H9 (cell line): ENCODE measurements around the gene SLC2A4. TPM values are rescaled to one million over a fixed set of nuclear protein-coding genes. Genes with fewer than 3 reads are reported as not detected.

Source experiments
- DNase-seq: peaks from one replicate; pipeline ENCODE4 v3.0.0-alpha.2; 2017
- H2AFZ ChIP-seq: one replicate; pipeline ENCODE4 v1.6.1; 2013; ENCODE audit warnings: mild to moderate bottlenecking, low read length, control low read depth, moderate library complexity
- H2AK5ac ChIP-seq: 2 replicates; pipeline ENCODE4 v1.6.1; 2013; ENCODE audit warnings: low read length, control low read depth, mixed read lengths; ENCODE audit not compliant: insufficient read length
- H2BK120ac ChIP-seq: one replicate; pipeline ENCODE4 v1.6.1; 2013; ENCODE audit warnings: low read depth, mild to moderate bottlenecking, low read length, control low read depth, inconsistent platforms; ENCODE audit not compliant: poor library complexity, severe bottlenecking
- H2BK12ac ChIP-seq: 2 replicates; pipeline ENCODE4 v1.6.1; 2013; ENCODE audit warnings: low read length, control low read depth, mixed read lengths, low read depth; ENCODE audit not compliant: insufficient read length
- H2BK15ac ChIP-seq: 2 replicates; pipeline ENCODE4 v1.6.1; 2013; ENCODE audit warnings: low read depth, low read length, control low read depth
- H2BK20ac ChIP-seq: one replicate; pipeline ENCODE4 v1.6.1; 2013; ENCODE audit warnings: low read depth, mild to moderate bottlenecking, low read length, control low read depth, inconsistent platforms; ENCODE audit not compliant: poor library complexity, severe bottlenecking
- H2BK5ac ChIP-seq: 2 replicates; pipeline ENCODE4 v1.6.1; 2013; ENCODE audit warnings: low read length, control low read depth, mixed read lengths; ENCODE audit not compliant: insufficient read length
- H3K14ac ChIP-seq: 2 replicates; pipeline ENCODE4 v1.6.1; 2013; ENCODE audit warnings: low read length, control low read depth; ENCODE audit not compliant: insufficient read depth
- H3K18ac ChIP-seq: 2 replicates; pipeline ENCODE4 v1.6.1; 2013; ENCODE audit warnings: low read depth, mild to moderate bottlenecking, mixed read lengths, low read length, control low read depth; ENCODE audit not compliant: insufficient read length
- H3K23ac ChIP-seq: 2 replicates; pipeline ENCODE4 v1.6.1; 2013; ENCODE audit warnings: low read length, control low read depth, mixed read lengths, low read depth; ENCODE audit not compliant: insufficient read length
- H3K23me2 ChIP-seq: 2 replicates; pipeline ENCODE4 v1.6.1; 2013; ENCODE audit warnings: low read depth, mild to moderate bottlenecking, mixed read lengths, low read length, control low read depth; ENCODE audit not compliant: insufficient read length, poor library complexity, severe bottlenecking
- H3K27ac ChIP-seq: 2 replicates; pipeline ENCODE4 v1.5.1; 2013; ENCODE audit warnings: low read length, control low read depth, mixed read lengths, low read depth; ENCODE audit not compliant: insufficient read length
- H3K27me3 ChIP-seq: 2 replicates; pipeline ENCODE4 v1.6.1; 2013; ENCODE audit warnings: low read length, control low read depth, inconsistent platforms; ENCODE audit not compliant: insufficient read depth
- H3K4ac ChIP-seq: 2 replicates; pipeline ENCODE4 v1.6.1; 2013; ENCODE audit warnings: low read depth, mild to moderate bottlenecking, control low read depth, inconsistent platforms, low read length, moderate library complexity
- H3K4me1 ChIP-seq: 2 replicates; pipeline ENCODE4 v1.6.1; 2013; ENCODE audit warnings: low read length, control low read depth, inconsistent platforms; ENCODE audit not compliant: insufficient read depth
- H3K4me2 ChIP-seq: 2 replicates; pipeline ENCODE4 v1.6.1; 2013; ENCODE audit warnings: low read length, control low read depth, mixed read lengths; ENCODE audit not compliant: insufficient read length, insufficient read depth
- H3K56ac ChIP-seq: 2 replicates; pipeline ENCODE4 v1.6.1; 2013; ENCODE audit warnings: low read depth, mild to moderate bottlenecking, mixed read lengths, low read length, control low read depth; ENCODE audit not compliant: insufficient read length
- H3K79me1 ChIP-seq: 2 replicates; pipeline ENCODE4 v1.6.1; 2013; ENCODE audit warnings: low read depth, mild to moderate bottlenecking, moderate library complexity, low read length, control low read depth, inconsistent platforms; ENCODE audit not compliant: insufficient read depth, poor library complexity, severe bottlenecking
- H3K79me2 ChIP-seq: 2 replicates; pipeline ENCODE4 v1.6.1; 2013; ENCODE audit warnings: low read length, control low read depth, inconsistent platforms; ENCODE audit not compliant: insufficient read depth
- H3K9ac ChIP-seq: 2 replicates; pipeline ENCODE4 v1.6.1; 2013; ENCODE audit warnings: low read length, control low read depth, mixed read lengths; ENCODE audit not compliant: insufficient read length; ENCODE audit errors: extremely low read depth
- H3K9me3 ChIP-seq: one replicate; pipeline ENCODE4 v1.6.1; 2013; ENCODE audit warnings: low read depth, low read length, inconsistent platforms; ENCODE audit not compliant: control insufficient read depth
- H3T11ph ChIP-seq: one replicate; pipeline ENCODE4 v1.6.1; 2013; ENCODE audit warnings: mild to moderate bottlenecking, low read length, control low read depth, inconsistent platforms
- H4K20me1 ChIP-seq: one replicate; pipeline ENCODE4 v1.6.1; 2013; ENCODE audit not compliant: control insufficient read depth, insufficient read length, insufficient read depth
- H4K5ac ChIP-seq: 2 replicates; pipeline ENCODE4 v1.6.1; 2013; ENCODE audit warnings: low read depth, mild to moderate bottlenecking, mixed read lengths, low read length, control low read depth; ENCODE audit not compliant: insufficient read length
- H4K8ac ChIP-seq: replicated peaks from 2 replicates; pipeline ENCODE4 v1.6.1; 2013; ENCODE audit warnings: low read length, control low read depth, mixed read lengths, low read depth; ENCODE audit not compliant: insufficient read length
- H4K91ac ChIP-seq: 2 replicates; pipeline ENCODE4 v1.6.1; 2013; ENCODE audit warnings: low read depth, mild to moderate bottlenecking, moderate library complexity, mixed read lengths, low read length, control low read depth; ENCODE audit not compliant: insufficient read length
- H3K27ac Mint-ChIP-seq, 3 experiments: 2 replicates in 2 of 3; 3 replicates in 1 of 3; pipeline ENCODE4 v1.8.0; 2020 to 2021; ENCODE audit warnings: mixed read lengths in 3 of 3, mild to moderate bottlenecking in 1 of 3, moderate library complexity in 1 of 3
- H3K27me3 Mint-ChIP-seq: 2 replicates; pipeline ENCODE4 v1.8.0; 2021; ENCODE audit warnings: low read depth, mild to moderate bottlenecking, moderate library complexity, mixed read lengths
- H3K36me3 Mint-ChIP-seq, 3 experiments: 2 replicates in 2 of 3; 3 replicates in 1 of 3; pipeline ENCODE4 v1.8.0; 2020 to 2021; ENCODE audit warnings: low read depth in 3 of 3, mixed read lengths in 3 of 3; ENCODE audit not compliant: insufficient read depth in 1 of 3
- H3K4me1 Mint-ChIP-seq, 2 experiments: 2 replicates each; pipeline ENCODE4 v1.8.0; 2020; ENCODE audit warnings: mixed read lengths in 2 of 2
- H3K4me3 Mint-ChIP-seq, 2 experiments: 2 replicates in 1 of 2; 3 replicates in 1 of 2; pipeline ENCODE4 v1.8.0; 2020 to 2021; ENCODE audit warnings: mild to moderate bottlenecking in 2 of 2, mixed read lengths in 2 of 2, moderate library complexity in 1 of 2
- H3K9me3 Mint-ChIP-seq, 2 experiments: 2 replicates in 1 of 2; 3 replicates in 1 of 2; pipeline ENCODE4 v1.8.0; 2020; ENCODE audit warnings: mild to moderate bottlenecking in 2 of 2, mixed read lengths in 2 of 2, moderate library complexity in 1 of 2
- WGBS: extraction: QIAGEN DNeasy Blood & Tissue Kit; methylation state at CpG from one replicate; pipeline ENCODE4 v1.1.7; 2013; ENCODE audit warnings: missing lambda C conversion rate, low lambda C conversion rate, mixed read lengths; ENCODE audit not compliant: insufficient read length; ENCODE audit errors: extremely low coverage; 5-methylcytosine and 5-hydroxymethylcytosine counted together
- total RNA-seq: library from RNA; stranded (reverse); gene quantifications from 2 replicates; pipeline ENCODE4 v1.2.1, GENCODE V29; 2021
- TF ChIP-seq, protein P1 (sequence below): fragments of 200-600 bp; sonication (generic); conservative IDR thresholded peaks from 3 replicates; pipeline ENCODE4 v1.8.0; 2021; ENCODE audit warnings: antibody characterized with exemption, mild to moderate bottlenecking

The SLC2A4 gene
- total RNA-seq, 1 experiment from 2014 or later = 4.4 TPM

DNA sequence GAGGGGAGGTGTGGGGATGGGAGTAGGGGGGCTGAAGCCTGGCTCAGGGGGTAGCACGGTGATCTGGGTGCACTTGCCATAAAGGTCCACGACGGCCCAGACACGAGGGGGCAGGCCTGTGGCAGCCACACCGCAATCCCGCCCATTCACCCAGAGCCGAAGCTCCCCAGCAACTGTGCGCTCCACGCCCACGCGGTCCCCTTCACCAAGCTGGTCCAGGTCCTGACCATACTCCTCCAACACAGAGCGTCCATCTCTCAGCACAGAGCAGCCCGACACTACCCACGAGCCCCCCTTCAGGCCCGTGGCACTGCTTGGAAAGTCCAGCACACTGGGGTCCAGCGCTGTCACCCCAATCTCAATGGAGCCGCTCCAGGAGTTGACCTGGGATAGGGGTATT lies 46.0 kb downstream of the SLC2A4 start:
- Histone ChIP-seq H3K56ac (no peak overlapping the region), H2BK120ac (no peak overlapping the region), H4K5ac (no peak overlapping the region), H3K9ac (no peak overlapping the region), H2BK15ac (no peak overlapping the region), H3K4me2 (no peak overlapping the region), H3K79me1 (no peaks in the 10 kb centered on the region), H3K4ac (no peak overlapping the region), H2BK5ac (no peak overlapping the region), H2AK5ac (no peak overlapping the region), H4K91ac (no peak overlapping the region), H3K4me1 (no peaks in the 10 kb centered on the region), H3K79me2 (peaks cover 2% of the 10 kb centered on the region; the same call in 1 of the 2 replicates), H2BK20ac (no peak overlapping the region), H2AFZ (no peak overlapping the region), H4K20me1 (no peaks in the 10 kb centered on the region), H3T11ph (no peak overlapping the region), H2BK12ac (no peak overlapping the region), H3K23me2 (peaks cover 14% of the 10 kb centered on the region), H3K23ac (no peak overlapping the region), H3K14ac (no peak overlapping the region), H4K8ac (no peak overlapping the region), H3K18ac (no peak overlapping the region), H3K9me3 (no peaks in the 10 kb centered on the region), H3K27me3 (no peaks in the 10 kb centered on the region), H3K27ac (no peak overlapping the region)
- TF ChIP-seq, protein P1, sequence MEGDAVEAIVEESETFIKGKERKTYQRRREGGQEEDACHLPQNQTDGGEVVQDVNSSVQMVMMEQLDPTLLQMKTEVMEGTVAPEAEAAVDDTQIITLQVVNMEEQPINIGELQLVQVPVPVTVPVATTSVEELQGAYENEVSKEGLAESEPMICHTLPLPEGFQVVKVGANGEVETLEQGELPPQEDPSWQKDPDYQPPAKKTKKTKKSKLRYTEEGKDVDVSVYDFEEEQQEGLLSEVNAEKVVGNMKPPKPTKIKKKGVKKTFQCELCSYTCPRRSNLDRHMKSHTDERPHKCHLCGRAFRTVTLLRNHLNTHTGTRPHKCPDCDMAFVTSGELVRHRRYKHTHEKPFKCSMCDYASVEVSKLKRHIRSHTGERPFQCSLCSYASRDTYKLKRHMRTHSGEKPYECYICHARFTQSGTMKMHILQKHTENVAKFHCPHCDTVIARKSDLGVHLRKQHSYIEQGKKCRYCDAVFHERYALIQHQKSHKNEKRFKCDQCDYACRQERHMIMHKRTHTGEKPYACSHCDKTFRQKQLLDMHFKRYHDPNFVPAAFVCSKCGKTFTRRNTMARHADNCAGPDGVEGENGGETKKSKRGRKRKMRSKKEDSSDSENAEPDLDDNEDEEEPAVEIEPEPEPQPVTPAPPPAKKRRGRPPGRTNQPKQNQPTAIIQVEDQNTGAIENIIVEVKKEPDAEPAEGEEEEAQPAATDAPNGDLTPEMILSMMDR = no peak
- Mint-ChIP-seq H3K27ac (no peak overlapping the region), H3K9me3 (no peaks in the 10 kb centered on the region), H3K36me3 (peaks cover 18 to 41% (median 40%) of the 10 kb centered on the region in 3 experiments; a peak in 6 of 7 replicates), H3K27me3 (no peaks in the 10 kb centered on the region), H3K4me1 (peaks cover 18 to 19% of the 10 kb centered on the region in 2 experiments), H3K4me3 (peak overlapping the region; percentile 42 to 46; a peak in 2 of 5 replicates)
- WGBS = no CpG with 5 or more reads among the region's 17 CpGs
- no peak for DNase-seq
